ENCODE measurements around the gene USP48. TPM values are rescaled to one million over a fixed set of nuclear protein-coding genes. Genes with fewer than 3 reads are reported as not detected.

USP48 gene
- total and polyA plus RNA-seq, 2 donors: 25.3 to 34.3 TPM

- Histone ChIP-seq H3K36me3 (ENCODE audit: control insufficient read depth in 2 of 2, insufficient read depth in 2 of 2, low read length in 1 of 2) (peaks cover 0 to 3% of the 10 kb centered on the region in 2 donors), H3K4me3 (ENCODE audit: low read length in 2 of 2) (no peak overlapping the region), H3K9me3 (ENCODE audit: control insufficient read depth in 2 of 2, insufficient read depth in 1 of 2, low read length in 1 of 2) (no peaks in the 10 kb centered on the region), H3K4me1 (ENCODE audit: control insufficient read depth in 2 of 2, insufficient read depth in 2 of 2, low read length in 2 of 2) (peaks cover 9 to 19% of the 10 kb centered on the region in 2 donors), H3K27me3 (ENCODE audit: control insufficient read depth in 2 of 2, insufficient read depth in 1 of 2, low read length in 1 of 2) (peaks cover 19 to 43% of the 10 kb centered on the region in 2 donors), H3K27ac (ENCODE audit: low read depth in 1 of 2, low read length in 1 of 2) (no peak overlapping the region)
- 47% methylated on average over 9 of the region's 9 CpGs for WGBS
- no peak for DNase-seq (ENCODE audit: low read depth in 6 of 9, low spot score in 9 of 9)
Observed at GRCh38 chr1:21673277-21673780, 109.6 kb downstream of the USP48 start.

GRCh38 chr1:21672478-21673276, 110.3 kb downstream of the USP48 start:
- WGBS: 88% methylated on average over 10 of the region's 10 CpGs
- no peak for DNase-seq (ENCODE audit: low read depth in 6 of 9, low spot score in 9 of 9)

GRCh38 chr1:21671915-21672314, 111.0 kb downstream of the USP48 start:
- DNase-seq (ENCODE audit: low read depth in 6 of 9, low spot score in 9 of 9): no peak
- peaks cover 9 to 19% of the 10 kb centered on the region in 2 donors for H3K4me1 ChIP-seq (ENCODE audit: control insufficient read depth in 2 of 2, insufficient read depth in 2 of 2, low read length in 2 of 2)
- peaks cover 0 to 1% of the 10 kb centered on the region in 2 donors for H3K36me3 ChIP-seq (ENCODE audit: control insufficient read depth in 2 of 2, insufficient read depth in 2 of 2, low read length in 1 of 2)
- H3K27me3 ChIP-seq (ENCODE audit: control insufficient read depth in 2 of 2, insufficient read depth in 1 of 2, low read length in 1 of 2): peaks cover 26 to 57% of the 10 kb centered on the region in 2 donors
- 84% methylated on average over 6 of the region's 6 CpGs for WGBS
- no peak overlapping the region for H3K4me3 ChIP-seq (ENCODE audit: low read length in 2 of 2)
- no peak overlapping the region for H3K27ac ChIP-seq (ENCODE audit: low read depth in 1 of 2, low read length in 1 of 2)
- no peaks in the 10 kb centered on the region for H3K9me3 ChIP-seq (ENCODE audit: control insufficient read depth in 2 of 2, insufficient read depth in 1 of 2, low read length in 1 of 2)

More at GRCh38 chr1:21672478-21673276, 110.3 kb downstream of the USP48 start:
- H3K4me1 ChIP-seq (ENCODE audit: control insufficient read depth in 2 of 2, insufficient read depth in 2 of 2, low read length in 2 of 2): peaks cover 9 to 19% of the 10 kb centered on the region in 2 donors
- no peak overlapping the region for H3K27ac ChIP-seq (ENCODE audit: low read depth in 1 of 2, low read length in 1 of 2)
- H3K36me3 ChIP-seq (ENCODE audit: control insufficient read depth in 2 of 2, insufficient read depth in 2 of 2, low read length in 1 of 2): peaks cover 0 to 3% of the 10 kb centered on the region in 2 donors
- no peak overlapping the region for H3K4me3 ChIP-seq (ENCODE audit: low read length in 2 of 2)
- H3K27me3 ChIP-seq (ENCODE audit: control insufficient read depth in 2 of 2, insufficient read depth in 1 of 2, low read length in 1 of 2): peaks cover 25 to 49% of the 10 kb centered on the region in 2 donors
- H3K9me3 ChIP-seq (ENCODE audit: control insufficient read depth in 2 of 2, insufficient read depth in 1 of 2, low read length in 1 of 2): no peaks in the 10 kb centered on the region

- Histone ChIP-seq H3K4me1 (ENCODE audit: control insufficient read depth in 2 of 2, insufficient read depth in 2 of 2, low read length in 2 of 2) (peaks cover 9 to 19% of the 10 kb centered on the region in 2 donors), H3K27me3 (ENCODE audit: control insufficient read depth in 2 of 2, insufficient read depth in 1 of 2, low read length in 1 of 2) (peaks cover 26 to 63% of the 10 kb centered on the region in 2 donors), H3K9me3 (ENCODE audit: control insufficient read depth in 2 of 2, insufficient read depth in 1 of 2, low read length in 1 of 2) (no peaks in the 10 kb centered on the region), H3K27ac (ENCODE audit: low read depth in 1 of 2, low read length in 1 of 2) (no peak overlapping the region), H3K4me3 (ENCODE audit: low read length in 2 of 2) (no peak overlapping the region), H3K36me3 (ENCODE audit: control insufficient read depth in 2 of 2, insufficient read depth in 2 of 2, low read length in 1 of 2) (no peaks in the 10 kb centered on the region)
- no peak for DNase-seq (ENCODE audit: low read depth in 6 of 9, low spot score in 9 of 9)
- 82% methylated on average over 11 of the region's 11 CpGs for WGBS
Observed at GRCh38 chr1:21670956-21671902, 111.7 kb downstream of the USP48 start.

- no peak for DNase-seq (ENCODE audit: low read depth in 6 of 9, low spot score in 9 of 9)
- no peak overlapping the region for H3K4me3 ChIP-seq (ENCODE audit: low read length in 2 of 2)
- no peaks in the 10 kb centered on the region for H3K9me3 ChIP-seq (ENCODE audit: control insufficient read depth in 2 of 2, insufficient read depth in 1 of 2, low read length in 1 of 2)
- peaks cover 26 to 71% of the 10 kb centered on the region in 2 donors for H3K27me3 ChIP-seq (ENCODE audit: control insufficient read depth in 2 of 2, insufficient read depth in 1 of 2, low read length in 1 of 2)
- H3K36me3 ChIP-seq (ENCODE audit: control insufficient read depth in 2 of 2, insufficient read depth in 2 of 2, low read length in 1 of 2): no peaks in the 10 kb centered on the region
- peaks cover 9 to 19% of the 10 kb centered on the region in 2 donors for H3K4me1 ChIP-seq (ENCODE audit: control insufficient read depth in 2 of 2, insufficient read depth in 2 of 2, low read length in 2 of 2)
- no peak overlapping the region for H3K27ac ChIP-seq (ENCODE audit: low read depth in 1 of 2, low read length in 1 of 2)
- 72% methylated on average over 16 of the region's 16 CpGs for WGBS
Observed at GRCh38 chr1:21670059-21670881, 112.7 kb downstream of the USP48 start.

- H3K4me3 ChIP-seq (ENCODE audit: low read length in 2 of 2): peak within 1 kb of the TSS; percentile 2 to 37
- DNase-seq (ENCODE audit: low read depth in 6 of 9, low spot score in 9 of 9): peak in 1 of 9 donors; percentile 42
- no peak within 1 kb of the TSS for H3K27ac ChIP-seq (ENCODE audit: low read depth in 1 of 2, low read length in 1 of 2)
- no peaks in the 10 kb centered on the region for H3K36me3 ChIP-seq (ENCODE audit: control insufficient read depth in 2 of 2, insufficient read depth in 2 of 2, low read length in 1 of 2)
- peaks cover 26 to 73% of the 10 kb centered on the region in 2 donors for H3K27me3 ChIP-seq (ENCODE audit: control insufficient read depth in 2 of 2, insufficient read depth in 1 of 2, low read length in 1 of 2)
- no peaks in the 10 kb centered on the region for H3K9me3 ChIP-seq (ENCODE audit: control insufficient read depth in 2 of 2, insufficient read depth in 1 of 2, low read length in 1 of 2)
- WGBS: 1% methylated on average over 64 of the region's 64 CpGs
- H3K4me1 ChIP-seq (ENCODE audit: control insufficient read depth in 2 of 2, insufficient read depth in 2 of 2, low read length in 2 of 2): peaks cover 9 to 19% of the 10 kb centered on the region in 2 donors
Observed at GRCh38 chr1:21669258-21670058, 113.5 kb downstream of the USP48 start, which contains the start of gene RAP1GAP. Gene RAP1GAP, minus strand, starts transcription at chr1:21669357. Its CDS starts 49,325 bp downstream, at chr1:21620032.

GRCh38 chr1:21668951-21669257, 114.0 kb downstream of the USP48 start:
- 2% methylated on average over 25 of the region's 25 CpGs for WGBS
- H3K9me3 ChIP-seq (ENCODE audit: control insufficient read depth in 2 of 2, insufficient read depth in 1 of 2, low read length in 1 of 2): no peaks in the 10 kb centered on the region
- H3K27ac ChIP-seq (ENCODE audit: low read depth in 1 of 2, low read length in 1 of 2): no peak overlapping the region
- no peak for DNase-seq (ENCODE audit: low read depth in 6 of 9, low spot score in 9 of 9)
- H3K36me3 ChIP-seq (ENCODE audit: control insufficient read depth in 2 of 2, insufficient read depth in 2 of 2, low read length in 1 of 2): no peaks in the 10 kb centered on the region
- H3K4me1 ChIP-seq (ENCODE audit: control insufficient read depth in 2 of 2, insufficient read depth in 2 of 2, low read length in 2 of 2): peaks cover 9 to 19% of the 10 kb centered on the region in 2 donors
- H3K27me3 ChIP-seq (ENCODE audit: control insufficient read depth in 2 of 2, insufficient read depth in 1 of 2, low read length in 1 of 2): peaks cover 26 to 79% of the 10 kb centered on the region in 2 donors
- H3K4me3 ChIP-seq (ENCODE audit: low read length in 2 of 2): peak overlapping the region in 1 of 2 donors; percentile 37
